OCI-LY1 (cell line): ENCODE results near the gene CNTN3.

Source experiments
- H2AFZ ChIP-seq: fragments of 200-600 bp; sonication (generic), shearing (Covaris generic); 2 replicates; pipeline ENCODE4 v1.6.0; 2014; ENCODE audit warnings: antibody characterized with exemption, mild to moderate bottlenecking, low read length
- H3F3A ChIP-seq: fragments of 200-600 bp; sonication (generic), shearing (Covaris generic); 2 replicates; pipeline ENCODE4 v1.6.0; 2014; ENCODE audit warnings: mild to moderate bottlenecking, antibody characterized with exemption, low read length, moderate library complexity; ENCODE audit not compliant: insufficient read depth
- H3K27ac ChIP-seq: fragments of 200-600 bp; sonication (generic); 2 replicates; pipeline ENCODE4 v1.5.1; 2014; ENCODE audit warnings: low read length, mixed run types, mild to moderate bottlenecking, low read depth; ENCODE audit not compliant: poor library complexity, severe bottlenecking
- H3K27me3 ChIP-seq: fragments of 200-600 bp; sonication (generic); 2 replicates; pipeline ENCODE4 v1.6.0; 2014; ENCODE audit warnings: antibody characterized with exemption, mild to moderate bottlenecking, low read length, moderate library complexity; ENCODE audit not compliant: insufficient read depth
- H3K36me3 ChIP-seq: fragments of 200-600 bp; sonication (generic); 2 replicates; pipeline ENCODE4 v1.6.1; 2014; ENCODE audit warnings: mild to moderate bottlenecking, antibody characterized with exemption, low read length, moderate library complexity, mixed read lengths; ENCODE audit not compliant: insufficient read depth
- H3K4me1 ChIP-seq: fragments of 200-600 bp; sonication (generic); 2 replicates; pipeline ENCODE4 v1.5.1; 2014; ENCODE audit warnings: mild to moderate bottlenecking, low read length, moderate library complexity; ENCODE audit not compliant: insufficient read depth, severe bottlenecking
- H3K4me2 ChIP-seq: fragments of 200-600 bp; sonication (generic), shearing (Covaris generic); 2 replicates; pipeline ENCODE4 v1.6.1; 2014; ENCODE audit warnings: low read length
- H3K4me3 ChIP-seq: fragments of 200-600 bp; sonication (generic); 2 replicates; pipeline ENCODE4 v1.5.1; 2014; ENCODE audit warnings: low read length, low read depth, mild to moderate bottlenecking, mixed read lengths; ENCODE audit not compliant: poor library complexity, severe bottlenecking
- H3K79me2 ChIP-seq: fragments of 200-600 bp; shearing (Covaris generic); 2 replicates; pipeline ENCODE4 v1.6.1; 2016; ENCODE audit warnings: mixed run types, low read length, mixed read lengths; ENCODE audit not compliant: insufficient read depth
- H3K9ac ChIP-seq: fragments of 200-600 bp; sonication (generic), shearing (Covaris generic); 2 replicates; pipeline ENCODE4 v1.6.1; 2014; ENCODE audit warnings: mild to moderate bottlenecking, low read length, mixed read lengths
- H3K9me2 ChIP-seq: fragments of 200-600 bp; sonication (generic), shearing (Covaris generic); 2 replicates; pipeline ENCODE4 v1.6.1; 2014; ENCODE audit warnings: low read depth, mild to moderate bottlenecking, low read length, mixed read lengths
- H3K9me3 ChIP-seq: fragments of 200-600 bp; shearing (Covaris generic); 2 replicates; pipeline ENCODE4 v1.6.1; 2014; ENCODE audit warnings: low read length, mixed read lengths
- H4K20me1 ChIP-seq: fragments of 200-600 bp; sonication (generic), shearing (Covaris generic); 2 replicates; pipeline ENCODE4 v1.6.0; 2016; ENCODE audit warnings: mild to moderate bottlenecking, low read length; ENCODE audit not compliant: insufficient read depth
- CTCF ChIP-seq: fragments of 200-600 bp; sonication (generic), shearing (Covaris generic); IDR thresholded peaks from 2 replicates; pipeline ENCODE4 v1.5.1; 2017; ENCODE audit warnings: mild to moderate bottlenecking, antibody characterized with exemption, low read length, moderate library complexity, mixed read lengths
- EZH2 ChIP-seq: fragments of 200-600 bp; sonication (generic), shearing (Covaris generic); IDR thresholded peaks from 2 replicates; pipeline ENCODE4 v1.8.0; 2017; ENCODE audit warnings: borderline replicate concordance, mixed run types, mild to moderate bottlenecking, antibody characterized with exemption, low read length, moderate library complexity, mixed read lengths

Gene CNTN3

GRCh38 chr3:74613060-74613459 is 1.4 kb downstream of the CNTN3 start:
- H3K36me3 ChIP-seq: no peaks in the 10 kb centered on the region
- H4K20me1 ChIP-seq: no peaks in the 10 kb centered on the region
- H3K9me3 ChIP-seq: no peaks in the 10 kb centered on the region
- H3K79me2 ChIP-seq: no peaks in the 10 kb centered on the region
- no peak overlapping the region for H2AFZ ChIP-seq
- H3K9ac ChIP-seq: no peak overlapping the region
- no peak overlapping the region for H3K4me3 ChIP-seq
- H3F3A ChIP-seq: no peaks in the 10 kb centered on the region
- H3K9me2 ChIP-seq: no peaks in the 10 kb centered on the region
- H3K4me2 ChIP-seq: no peak overlapping the region
- TF ChIP-seq CTCF: no peak
- no peak for TF ChIP-seq EZH2
- H3K27ac ChIP-seq: no peak overlapping the region
- no peaks in the 10 kb centered on the region for H3K27me3 ChIP-seq
- H3K4me1 ChIP-seq: no peaks in the 10 kb centered on the region

- H2AFZ ChIP-seq: no peak overlapping the region
- H3K9me2 ChIP-seq: no peaks in the 10 kb centered on the region
- H3K36me3 ChIP-seq: no peaks in the 10 kb centered on the region
- no peaks in the 10 kb centered on the region for H3K27me3 ChIP-seq
- H3K27ac ChIP-seq: no peak overlapping the region
- TF ChIP-seq CTCF (no peak), EZH2 (no peak)
- H3K9me3 ChIP-seq: no peaks in the 10 kb centered on the region
- H3K4me1 ChIP-seq: no peaks in the 10 kb centered on the region
- H3K4me3 ChIP-seq: no peak overlapping the region
- H3K4me2 ChIP-seq: no peak overlapping the region
- H3K9ac ChIP-seq: no peak overlapping the region
- no peaks in the 10 kb centered on the region for H3K79me2 ChIP-seq
- no peaks in the 10 kb centered on the region for H4K20me1 ChIP-seq
- H3F3A ChIP-seq: no peaks in the 10 kb centered on the region
Observed at GRCh38 chr3:74611206-74611605, 3.3 kb downstream of the CNTN3 start.

GRCh38 chr3:74607803-74608202 is 6.7 kb downstream of the CNTN3 start:
- no peaks in the 10 kb centered on the region for H3K9me3 ChIP-seq
- H4K20me1 ChIP-seq: no peaks in the 10 kb centered on the region
- no peaks in the 10 kb centered on the region for H3K4me1 ChIP-seq
- H3K36me3 ChIP-seq: no peaks in the 10 kb centered on the region
- no peaks in the 10 kb centered on the region for H3K27me3 ChIP-seq
- H3F3A ChIP-seq: no peaks in the 10 kb centered on the region
- no peak overlapping the region for H3K4me2 ChIP-seq
- H2AFZ ChIP-seq: no peak overlapping the region
- H3K27ac ChIP-seq: no peak overlapping the region
- H3K9ac ChIP-seq: no peak overlapping the region
- H3K4me3 ChIP-seq: no peak overlapping the region
- no peak for TF ChIP-seq EZH2
- no peak for TF ChIP-seq CTCF
- no peaks in the 10 kb centered on the region for H3K9me2 ChIP-seq
- no peaks in the 10 kb centered on the region for H3K79me2 ChIP-seq
